COR-L47 (cell line): ENCODE measurements around the gene DNAH1.
"Not testable (repeated sequence)": the region's sequence is repeated elsewhere in the genome, so short reads cannot be mapped to it uniquely, and the experiment has no call there.

Experiments used
- DNase-seq: peaks from one replicate; lab custom pipeline; 2025; lab: John Stamatoyannopoulos, UW

Gene DNAH1

GRCh38 chr3:52315977-52316764 lies at the start of gene DNAH1:
DNAH1 (plus strand) TSS chr3:52316319; CDS start chr3:52322443, 6,124 bp downstream.
- no peak for DNase-seq

DNA sequence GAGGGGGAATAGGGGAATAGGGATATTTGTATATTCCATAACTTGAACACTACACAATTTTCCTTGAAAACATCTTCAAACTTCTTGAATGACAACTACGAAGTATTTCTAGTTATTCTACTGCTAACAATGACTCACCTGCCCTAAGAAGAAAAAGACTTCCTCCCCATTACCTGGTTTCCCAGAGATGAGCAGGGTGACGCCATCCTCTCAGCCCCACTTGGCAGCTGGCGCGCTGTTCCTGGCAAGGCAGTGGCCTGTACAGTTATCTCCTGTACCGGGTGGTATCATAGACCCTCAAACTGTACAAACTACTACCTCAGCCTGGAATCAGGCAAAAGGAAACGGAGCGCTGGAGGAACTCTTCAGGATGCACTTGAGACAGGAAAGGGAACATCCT lies 48.1 kb upstream of the DNAH1 start:
- DNase-seq = no peak

DNA sequence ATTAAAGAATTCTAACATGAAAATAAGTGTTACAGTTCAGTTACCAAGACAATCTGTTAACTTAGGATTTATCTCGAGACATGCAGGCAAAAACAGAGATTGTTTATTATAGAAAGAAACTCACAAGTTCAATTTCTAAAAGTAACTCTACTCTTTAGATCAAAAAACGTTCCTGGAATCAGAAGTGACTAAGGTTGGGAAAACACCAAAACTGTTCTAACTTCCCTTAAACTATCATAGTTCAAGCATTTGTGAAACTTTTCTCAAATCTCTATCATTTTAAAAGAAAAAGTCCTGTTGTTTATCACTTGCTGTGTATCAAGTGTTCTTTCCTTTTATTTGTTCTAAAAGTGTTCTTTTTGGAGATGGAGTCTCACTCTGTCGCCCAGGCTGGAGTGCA lies 46.3 kb upstream of the DNAH1 start:
- DNase-seq = no peak

- no peak for DNase-seq
Observed at GRCh38 chr3:52270252-52270754, 45.8 kb upstream of the DNAH1 start.

DNA sequence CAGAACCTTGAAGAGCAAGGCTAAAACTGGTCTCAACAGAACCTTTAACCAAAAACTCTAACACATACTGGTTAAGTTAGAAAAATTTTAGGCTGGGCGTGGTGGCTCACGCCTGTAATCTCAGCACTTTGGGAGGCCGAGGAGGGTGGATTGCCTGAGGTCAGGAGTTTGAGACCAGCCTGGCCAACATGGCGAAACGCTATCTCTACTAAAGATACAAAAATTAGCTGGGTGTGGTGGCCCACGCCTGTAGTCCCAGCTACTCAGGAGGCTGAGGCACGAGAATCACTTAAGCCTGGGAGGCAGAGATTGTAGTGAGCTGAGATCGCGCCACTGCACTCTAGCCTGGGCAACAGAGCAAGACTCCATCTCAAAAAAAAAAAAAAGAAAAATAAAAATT lies 43.9 kb upstream of the DNAH1 start:
- DNase-seq = not testable (repeated sequence)

GRCh38 chr3:52272831-52273230 lies 43.3 kb upstream of the DNAH1 start:
- DNase-seq = no peak

DNA sequence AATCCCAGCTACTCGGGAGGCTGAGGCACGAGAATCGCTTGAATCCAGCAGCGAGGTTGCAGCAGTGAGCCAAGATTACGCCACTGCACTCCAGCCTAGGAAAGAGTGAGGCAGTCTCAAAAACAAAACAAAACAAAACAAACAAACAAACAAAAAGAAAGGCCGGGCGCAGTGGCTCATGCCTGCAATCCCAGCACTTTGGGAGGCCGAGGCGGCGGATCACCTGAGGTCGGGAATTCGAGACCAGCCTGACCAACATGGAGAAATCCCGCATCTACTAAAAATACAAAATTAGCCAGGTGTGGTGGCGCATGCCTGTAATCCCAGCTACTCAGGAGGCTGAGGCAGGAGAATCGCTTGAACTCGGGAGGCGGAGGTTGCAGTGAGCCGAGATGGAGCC lies 41.3 kb upstream of the DNAH1 start:
- not testable (repeated sequence) for DNase-seq

GRCh38 chr3:52277071-52277964 lies 38.8 kb upstream of the DNAH1 start:
- DNase-seq = peak; percentile 11

DNA sequence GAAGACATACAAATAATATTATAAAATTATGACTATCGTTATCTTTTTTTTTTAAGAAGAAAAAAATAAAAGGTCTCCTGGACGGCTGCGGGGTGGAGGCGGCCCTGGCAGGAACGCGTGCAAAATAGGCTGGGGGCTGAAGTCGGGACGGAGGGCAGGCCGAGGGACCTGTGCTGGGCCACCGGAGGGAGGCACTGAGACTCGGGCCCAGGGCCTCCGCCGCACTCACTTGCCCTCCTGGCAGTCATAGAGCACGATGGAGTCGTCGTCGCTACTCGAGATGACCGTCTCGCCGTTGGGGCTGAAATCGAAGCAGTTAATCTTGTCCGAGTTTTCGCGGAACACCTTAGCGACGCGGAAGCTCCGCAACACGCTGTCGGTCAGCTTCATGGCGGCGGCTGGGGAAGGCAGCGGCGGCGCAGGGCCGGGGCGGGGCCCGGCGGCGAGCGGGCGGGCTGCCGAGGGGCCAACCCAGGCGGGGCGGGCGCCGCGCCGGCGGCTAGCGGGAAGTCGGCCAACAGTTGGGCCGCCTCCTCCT lies 38.1 kb upstream of the DNAH1 start:
- no peak for DNase-seq

- DNase-seq = peak; percentile 84
Observed at GRCh38 chr3:52278510-52279069, 37.5 kb upstream of the DNAH1 start, which contains the start of gene WDR82. WDR82 (minus strand) TSS chr3:52278649; CDS start chr3:52278361, 288 bp downstream.

- DNase-seq = no peak
Observed at GRCh38 chr3:52279596-52279995, 36.5 kb upstream of the DNAH1 start.

DNA sequence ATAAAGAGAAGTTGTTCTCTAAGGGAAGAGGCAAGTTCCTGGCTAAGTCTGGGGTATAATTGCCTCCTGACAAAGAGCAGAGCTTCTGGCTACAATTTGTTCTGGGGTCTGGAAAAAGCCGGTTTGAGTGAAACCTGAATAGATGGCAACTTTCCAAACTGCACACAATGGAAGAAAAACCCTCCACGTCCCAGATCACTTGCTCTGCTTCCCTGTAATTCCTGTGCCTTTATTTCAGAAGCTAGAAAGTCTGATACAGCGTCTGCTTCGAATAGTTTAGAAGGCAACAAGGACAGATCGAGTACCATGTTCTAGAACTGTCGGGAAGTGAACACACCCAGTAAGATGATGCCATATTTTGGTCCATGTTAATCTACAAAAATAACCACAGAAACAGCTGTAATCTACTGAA lies 36.1 kb upstream of the DNAH1 start:
- DNase-seq = peak; percentile 60

- DNase-seq = no peak
Observed at GRCh38 chr3:52281981-52282801, 33.9 kb upstream of the DNAH1 start.

GRCh38 chr3:52283306-52283705 lies 32.8 kb upstream of the DNAH1 start:
- no peak for DNase-seq

GRCh38 chr3:52284051-52284450 lies 32.1 kb upstream of the DNAH1 start:
- DNase-seq = not testable (repeated sequence)

DNA sequence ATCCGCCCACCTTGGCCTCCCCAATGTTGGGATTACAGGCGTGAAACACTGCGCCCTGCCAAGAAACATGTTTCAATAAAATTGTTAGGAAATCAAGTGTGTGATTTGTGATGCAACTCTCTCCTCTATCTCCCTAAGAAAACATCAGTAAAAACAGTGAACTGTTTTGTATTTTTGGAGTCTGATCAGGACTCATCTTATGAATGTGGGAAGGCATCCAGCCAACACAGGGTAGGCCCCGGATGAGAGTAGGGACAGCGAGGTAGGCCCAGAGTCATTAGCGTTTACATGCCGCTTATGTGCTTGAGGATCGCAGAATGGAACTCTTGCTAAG lies 29.4 kb upstream of the DNAH1 start:
- DNase-seq = no peak

DNA sequence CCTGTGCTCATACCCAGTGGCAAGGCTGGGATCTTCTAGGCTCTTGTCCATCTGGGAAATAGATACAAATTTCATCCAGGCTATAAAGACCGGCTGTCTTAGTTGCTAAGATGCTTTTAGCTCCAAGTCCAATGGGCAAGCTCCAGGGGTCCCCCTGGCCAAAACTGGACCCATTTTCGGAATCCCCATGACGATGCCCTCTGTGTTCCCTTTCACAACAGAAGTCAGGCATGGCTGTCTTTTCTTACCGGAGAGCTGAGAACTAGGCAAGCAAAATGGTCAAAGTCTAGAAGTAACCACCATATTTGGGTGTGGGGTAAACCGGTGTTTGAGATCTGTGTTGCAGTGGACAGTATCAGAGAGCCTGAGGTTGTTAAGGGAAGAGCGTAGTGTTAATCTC lies 27.4 kb upstream of the DNAH1 start:
- no peak for DNase-seq

DNA sequence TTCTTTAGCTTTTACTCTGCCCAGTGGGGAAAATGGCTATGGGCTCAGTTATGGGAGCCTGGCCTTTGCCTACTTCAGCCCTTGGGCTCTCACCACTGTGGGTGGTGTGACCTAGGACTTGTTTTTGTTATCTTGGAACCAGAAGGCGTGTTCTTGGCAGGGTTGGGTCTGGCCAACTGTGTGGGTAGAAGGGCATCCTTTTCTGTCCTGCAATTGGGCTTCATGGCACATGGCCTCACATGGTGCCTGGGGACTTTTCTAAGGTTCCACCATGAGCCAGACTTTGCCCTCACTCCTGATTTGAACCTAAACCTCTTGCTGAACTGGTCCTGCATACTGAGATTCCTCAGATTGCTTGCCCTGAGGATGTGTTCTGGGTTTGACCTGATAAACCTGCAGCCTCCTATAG lies 26.8 kb upstream of the DNAH1 start:
- DNase-seq = no peak

GRCh38 chr3:52289747-52290595 lies 26.1 kb upstream of the DNAH1 start:
- DNase-seq = no peak
